Upper lobe of left lung (tissue), 6 donors: ENCODE measurements around the gene PCMTD2. TPM values are rescaled to one million over a fixed set of nuclear protein-coding genes. Genes with fewer than 3 reads are reported as not detected.

Experiments
- ATAC-seq, 2 donors: fragments of 200-7000 bp; cut with Tn5 transposase; one replicate each; pipeline ENCODE4 v1.9.1; 2022; ENCODE audit warnings: mild to moderate bottlenecking in 2 of 2, moderate library complexity in 2 of 2; ENCODE audit not compliant: low FRiP score in 2 of 2
- DNase-seq, 2 donors: peaks; one replicate each; pipeline ENCODE4 v3.0.0-alpha.2; 2019 to 2020
- H3K27ac ChIP-seq, 4 donors: fragments of 200-600 bp; sonication (generic); one replicate each; pipeline ENCODE4 v1.5.1; 2016 to 2019
- H3K27me3 ChIP-seq, 4 donors: fragments of 200-600 bp; sonication (generic); one replicate each; pipeline ENCODE4 v1.5.1; 2017 to 2019
- H3K36me3 ChIP-seq, 4 donors: fragments of 200-600 bp; sonication (generic); one replicate each; pipeline ENCODE4 v1.5.1; 2016 to 2019
- H3K4me1 ChIP-seq, 4 donors: fragments of 200-600 bp; sonication (generic); one replicate each; pipeline ENCODE4 v1.5.1; 2018 to 2019
- H3K4me3 ChIP-seq, 4 donors: fragments of 200-600 bp; sonication (generic); one replicate each; pipeline ENCODE4 v1.5.1; 2017 to 2019; ENCODE audit warnings: mild to moderate bottlenecking in 2 of 4, moderate library complexity in 1 of 4
- H3K9me3 ChIP-seq, 4 donors: fragments of 200-600 bp; sonication (generic); one replicate each; pipeline ENCODE4 v1.5.1; 2018 to 2019
- EP300 ChIP-seq, 4 donors: sonication (generic); formaldehyde crosslinking; IDR thresholded peaks; one replicate each; pipeline ENCODE4 v1.5.1; 2017; ENCODE audit warnings: antibody characterized with exemption in 4 of 4, control low read depth in 2 of 4
- POLR2A ChIP-seq, 4 donors: fragments of 450-650 bp; IDR thresholded peaks; one replicate each; pipeline ENCODE4 v1.5.1; 2016 to 2017; ENCODE audit warnings: antibody characterized with exemption in 4 of 4, mild to moderate bottlenecking in 2 of 4
- POLR2AphosphoS5 ChIP-seq, 2 donors: sonication (generic); formaldehyde crosslinking; IDR thresholded peaks; one replicate each; pipeline ENCODE4 v1.5.1; 2017; ENCODE audit warnings: antibody characterized with exemption in 2 of 2
- WGBS, 2 donors: methylation state at CpG; one replicate each; pipeline ENCODE4 v1.1.5; 2017 to 2018; 5-methylcytosine and 5-hydroxymethylcytosine counted together
- total RNA-seq, 6 donors: library from RNA; depleted of rRNA in 4 of 6; stranded (reverse); fragments of >200 nt in 4 of 6; gene quantifications; one replicate each; pipeline versions ENCODE4 v1.1.0 to v1.2.1, GENCODE V29; 2016 to 2021
- TF ChIP-seq, protein P1 (sequence below), 6 experiments: fragments of 450-650 bp in 4 of 6; fragments of 200-600 bp in 2 of 6; sonication (generic) in 2 of 6; IDR thresholded peaks; one replicate each; pipeline ENCODE4 v1.5.1; 2016 to 2019; ENCODE audit warnings: antibody characterized with exemption in 6 of 6
- donor health status: DM: no; HTN: no; CAD: no; lungs with moderate emphysema.
- donor health status: DM: no; HTN: yes; CAD: no; lungs with severe emphysema.

Gene PCMTD2
- total RNA-seq, 6 donors from 2014 or later = 37.4 to 95.3 (median 44.4) TPM

DNA sequence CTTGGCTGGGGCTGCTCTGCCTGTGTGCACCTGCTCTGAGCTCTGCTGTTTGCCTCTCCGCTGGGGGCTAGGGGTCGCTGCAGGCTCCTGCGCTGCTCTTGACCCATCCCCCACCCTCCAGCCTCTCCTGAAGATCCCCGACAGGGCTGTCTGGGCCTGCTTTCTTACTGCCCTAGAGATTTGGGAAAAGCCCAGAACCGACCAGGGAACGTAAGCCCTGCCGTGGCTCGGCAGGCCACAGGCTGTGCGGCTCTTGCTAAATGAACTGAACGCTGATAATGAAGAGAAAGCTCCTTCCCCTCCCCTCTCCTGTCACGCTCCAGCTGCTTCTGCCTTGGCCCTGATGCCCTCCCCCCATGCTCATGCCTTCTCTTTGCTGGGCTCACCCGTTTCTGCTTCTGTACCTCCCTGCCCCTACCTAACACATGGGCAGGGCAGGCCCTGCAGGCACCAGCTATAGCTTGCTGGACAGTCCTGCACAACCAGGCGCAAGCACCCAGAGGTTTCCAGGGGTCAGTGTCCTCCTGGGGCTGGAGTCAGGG, 32.0 kb upstream of the PCMTD2 start:
- peak in 1 of 2 donors; percentile 60 for ATAC-seq
- no peak overlapping the region for H3K4me3 ChIP-seq
- WGBS, 2 donors = 48 to 54% methylated on average over 10 to 13 of the region's 13 CpGs
- H3K27me3 ChIP-seq = no peaks in the 10 kb centered on the region
- peak; percentile 47 to 69 for DNase-seq
- no peaks in the 10 kb centered on the region for H3K9me3 ChIP-seq
- no peak for TF ChIP-seq POLR2A (IDR thresholded peaks at IDR 0.05)
- no peak for TF ChIP-seq POLR2AphosphoS5 (IDR thresholded peaks at IDR 0.05)
- TF ChIP-seq, protein P1, sequence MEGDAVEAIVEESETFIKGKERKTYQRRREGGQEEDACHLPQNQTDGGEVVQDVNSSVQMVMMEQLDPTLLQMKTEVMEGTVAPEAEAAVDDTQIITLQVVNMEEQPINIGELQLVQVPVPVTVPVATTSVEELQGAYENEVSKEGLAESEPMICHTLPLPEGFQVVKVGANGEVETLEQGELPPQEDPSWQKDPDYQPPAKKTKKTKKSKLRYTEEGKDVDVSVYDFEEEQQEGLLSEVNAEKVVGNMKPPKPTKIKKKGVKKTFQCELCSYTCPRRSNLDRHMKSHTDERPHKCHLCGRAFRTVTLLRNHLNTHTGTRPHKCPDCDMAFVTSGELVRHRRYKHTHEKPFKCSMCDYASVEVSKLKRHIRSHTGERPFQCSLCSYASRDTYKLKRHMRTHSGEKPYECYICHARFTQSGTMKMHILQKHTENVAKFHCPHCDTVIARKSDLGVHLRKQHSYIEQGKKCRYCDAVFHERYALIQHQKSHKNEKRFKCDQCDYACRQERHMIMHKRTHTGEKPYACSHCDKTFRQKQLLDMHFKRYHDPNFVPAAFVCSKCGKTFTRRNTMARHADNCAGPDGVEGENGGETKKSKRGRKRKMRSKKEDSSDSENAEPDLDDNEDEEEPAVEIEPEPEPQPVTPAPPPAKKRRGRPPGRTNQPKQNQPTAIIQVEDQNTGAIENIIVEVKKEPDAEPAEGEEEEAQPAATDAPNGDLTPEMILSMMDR (IDR thresholded peaks at IDR 0.05) = no peak
- no peak for TF ChIP-seq EP300 (IDR thresholded peaks at IDR 0.05)
- no peaks in the 10 kb centered on the region for H3K36me3 ChIP-seq
- no peak overlapping the region for H3K27ac ChIP-seq
- H3K4me1 ChIP-seq = peaks cover 4 to 25% (median 15%) of the 10 kb centered on the region in 4 donors

DNA sequence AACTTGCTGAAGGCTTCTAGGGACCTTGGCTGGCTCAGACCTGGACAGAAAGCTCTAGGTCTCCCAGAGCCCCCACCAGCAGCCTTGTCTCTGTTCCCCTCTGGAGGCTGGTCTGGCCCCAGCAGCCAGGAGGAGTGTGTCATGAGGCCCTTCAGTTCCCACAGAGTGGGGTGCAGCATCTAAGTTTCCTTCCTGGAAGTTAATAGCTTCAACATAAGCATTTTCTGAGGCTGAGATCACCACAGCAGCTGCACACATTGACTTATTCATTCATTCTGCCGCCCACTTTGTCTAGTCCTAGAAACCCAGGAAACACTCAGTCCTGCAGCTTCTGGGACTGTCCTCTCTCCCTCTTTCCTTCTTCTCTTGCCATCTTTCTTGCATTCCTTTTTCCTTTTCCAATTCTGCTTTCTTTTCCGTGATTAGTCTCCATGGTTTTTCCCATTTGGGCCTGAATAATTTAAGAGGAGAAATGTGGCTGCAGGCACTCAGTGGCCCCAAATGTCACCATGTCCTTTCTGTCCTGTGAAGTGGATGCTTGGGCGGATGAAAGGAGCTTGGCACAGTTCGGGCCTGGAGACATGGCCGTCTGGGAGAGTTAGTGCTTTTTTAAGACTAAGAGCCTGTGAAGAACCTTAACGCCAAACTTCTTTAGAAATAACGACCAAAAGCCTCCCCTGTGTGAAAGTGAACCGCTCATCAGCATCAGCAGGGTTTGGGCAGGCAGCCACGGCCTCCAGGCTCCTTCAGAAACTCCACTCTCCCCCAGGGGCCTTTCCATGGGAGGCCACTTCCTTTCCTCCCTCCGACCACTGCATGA, 31.0 kb upstream of the PCMTD2 start:
- Histone ChIP-seq H3K27ac (no peak overlapping the region), H3K36me3 (no peaks in the 10 kb centered on the region), H3K4me3 (no peak overlapping the region), H3K27me3 (no peaks in the 10 kb centered on the region), H3K9me3 (no peaks in the 10 kb centered on the region), H3K4me1 (peaks cover 4 to 25% (median 15%) of the 10 kb centered on the region in 4 donors)
- DNase-seq (no peak), ATAC-seq (peak in 1 of 2 donors; percentile 69)
- TF ChIP-seq EP300 (IDR thresholded peaks at IDR 0.05) (no peak), POLR2A (IDR thresholded peaks at IDR 0.05) (no peak), POLR2AphosphoS5 (IDR thresholded peaks at IDR 0.05) (no peak)
- TF ChIP-seq, protein P1 (IDR thresholded peaks at IDR 0.05) = no peak
- WGBS, 2 donors = 66 to 75% methylated on average over 10 of the region's 10 CpGs

DNA sequence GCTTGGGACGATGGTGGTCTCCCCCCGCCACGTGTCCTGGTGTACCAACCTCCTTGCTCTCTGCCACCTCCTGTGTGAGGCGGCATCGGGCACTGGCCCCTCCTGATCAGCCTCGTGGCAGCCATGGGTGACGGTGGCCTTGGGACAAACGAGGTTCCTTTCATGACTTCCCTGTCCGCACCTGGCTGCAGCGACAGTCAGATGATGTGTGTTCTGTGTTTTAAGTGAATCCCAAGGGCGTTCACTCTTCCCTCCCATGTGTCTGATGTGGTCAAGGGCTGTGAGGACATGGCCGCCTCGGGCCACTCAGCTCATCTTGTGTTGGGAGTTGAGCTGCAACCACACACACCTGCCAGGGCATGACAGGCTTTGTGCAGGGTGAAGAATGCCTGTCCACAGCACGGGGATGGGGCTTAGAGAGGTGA, 30.4 kb upstream of the PCMTD2 start:
- H3K4me1 ChIP-seq = peaks cover 4 to 25% (median 15%) of the 10 kb centered on the region in 4 donors
- WGBS, 2 donors = 83 to 89% methylated on average over 7 to 13 of the region's 14 CpGs
- TF ChIP-seq, protein P1 (IDR thresholded peaks at IDR 0.05) = no peak
- DNase-seq = no peak
- H3K9me3 ChIP-seq = no peaks in the 10 kb centered on the region
- no peak overlapping the region for H3K4me3 ChIP-seq
- H3K36me3 ChIP-seq = no peaks in the 10 kb centered on the region
- H3K27ac ChIP-seq = no peak overlapping the region
- H3K27me3 ChIP-seq = no peaks in the 10 kb centered on the region
- no peak for ATAC-seq

DNA sequence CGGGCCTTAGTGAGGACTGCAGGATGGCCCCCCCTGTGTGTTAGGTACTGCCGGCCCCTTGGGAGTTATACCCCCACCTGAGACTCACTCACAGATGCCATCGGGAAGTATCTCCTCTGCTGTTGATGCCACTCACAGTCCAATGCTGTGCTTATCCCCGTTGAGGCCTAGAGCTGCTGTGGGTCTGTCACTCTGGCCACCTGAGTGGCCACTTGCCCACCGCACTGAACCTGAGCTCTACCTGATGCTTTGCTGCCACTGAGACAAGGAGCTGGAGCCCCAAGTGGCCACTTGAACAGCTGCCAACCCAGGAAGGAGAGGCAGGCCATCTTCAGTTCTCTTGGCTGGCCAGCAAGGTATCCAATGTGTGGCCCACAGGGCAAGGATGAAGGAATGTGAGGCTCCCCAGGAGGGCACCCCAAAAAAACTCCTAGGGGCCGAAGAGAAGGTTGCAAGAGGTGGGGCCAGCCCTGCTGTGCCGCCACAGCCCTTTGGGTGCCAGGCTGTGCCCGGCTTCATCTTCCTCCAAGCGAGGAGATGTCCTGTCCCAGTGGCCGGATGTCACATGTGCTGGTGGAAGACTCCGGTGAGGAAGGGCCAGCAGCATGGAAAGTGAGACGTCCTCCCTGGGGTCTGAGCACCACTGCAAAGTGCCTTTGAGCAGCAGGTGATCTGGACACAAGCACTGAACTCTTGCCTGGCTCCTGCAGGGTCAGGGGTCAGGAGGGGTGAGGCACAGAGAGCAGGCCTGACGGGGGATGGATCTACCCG, 29.5 kb upstream of the PCMTD2 start:
- TF ChIP-seq POLR2A (IDR thresholded peaks at IDR 0.05) (no peak), POLR2AphosphoS5 (IDR thresholded peaks at IDR 0.05) (no peak), EP300 (IDR thresholded peaks at IDR 0.05) (no peak)
- TF ChIP-seq, protein P1 (IDR thresholded peaks at IDR 0.05) = no peak
- H3K4me1 ChIP-seq = peaks cover 4 to 25% (median 15%) of the 10 kb centered on the region in 4 donors
- 85 to 92% methylated on average over 5 to 14 of the region's 14 CpGs for WGBS, 2 donors
- no peaks in the 10 kb centered on the region for H3K27me3 ChIP-seq
- H3K36me3 ChIP-seq = no peaks in the 10 kb centered on the region
- DNase-seq = no peak
- ATAC-seq = no peak
- no peak overlapping the region for H3K4me3 ChIP-seq
- no peak overlapping the region for H3K27ac ChIP-seq
- H3K9me3 ChIP-seq = no peaks in the 10 kb centered on the region
